MG63 (cell line): ENCODE results near the gene RSPO1. TPM values are rescaled to one million over a fixed set of nuclear protein-coding genes. Genes with fewer than 3 reads are reported as not detected.

ENCODE experiments used
- DNase-seq: peaks from one replicate; pipeline ENCODE4 v3.0.0-alpha.2; 2020
- H3K27me3 ChIP-seq: fragments of 250-450 bp; sonication (Bioruptor Pico); 2 replicates; pipeline ENCODE4 v1.5.1; 2020; ENCODE audit warnings: mild to moderate bottlenecking, moderate library complexity
- H3K36me3 ChIP-seq: fragments of 250-450 bp; sonication (Bioruptor Pico); 2 replicates; pipeline ENCODE4 v1.5.1; 2020; ENCODE audit warnings: mild to moderate bottlenecking, moderate library complexity
- H3K4me3 ChIP-seq: fragments of 250-450 bp; sonication (Bioruptor Pico); 2 replicates; pipeline ENCODE4 v1.5.1; 2020; ENCODE audit warnings: mild to moderate bottlenecking, moderate library complexity
- H3K9me3 ChIP-seq: fragments of 250-450 bp; sonication (Bioruptor Pico); 2 replicates; pipeline ENCODE4 v1.5.1; 2020; ENCODE audit warnings: mild to moderate bottlenecking, moderate library complexity
- total RNA-seq: library from RNA; depleted of rRNA; stranded (reverse); fragments of >200 nt; shearing (Covaris generic); gene quantifications from 2 replicates; pipeline ENCODE4 v1.2.3, GENCODE V29; 2014; ENCODE audit warnings: low replicate concordance

The RSPO1 gene
- total RNA-seq, 1 experiment from 2014 or later: not detected

GRCh38 chr1:37661401-37661800 is 26.7 kb upstream of the RSPO1 start:
- Histone ChIP-seq H3K36me3 (no peaks in the 10 kb centered on the region), H3K27me3 (no peaks in the 10 kb centered on the region), H3K9me3 (no peaks in the 10 kb centered on the region), H3K4me3 (no peak overlapping the region)
- peak; percentile 45 for DNase-seq

- DNase-seq: no peak
- H3K27me3 ChIP-seq: no peaks in the 10 kb centered on the region
- H3K9me3 ChIP-seq: no peaks in the 10 kb centered on the region
- H3K36me3 ChIP-seq: no peaks in the 10 kb centered on the region
- no peak overlapping the region for H3K4me3 ChIP-seq
These were observed 26.0 kb upstream of the RSPO1 start for GRCh38 chr1:37660664-37661063.

DNA sequence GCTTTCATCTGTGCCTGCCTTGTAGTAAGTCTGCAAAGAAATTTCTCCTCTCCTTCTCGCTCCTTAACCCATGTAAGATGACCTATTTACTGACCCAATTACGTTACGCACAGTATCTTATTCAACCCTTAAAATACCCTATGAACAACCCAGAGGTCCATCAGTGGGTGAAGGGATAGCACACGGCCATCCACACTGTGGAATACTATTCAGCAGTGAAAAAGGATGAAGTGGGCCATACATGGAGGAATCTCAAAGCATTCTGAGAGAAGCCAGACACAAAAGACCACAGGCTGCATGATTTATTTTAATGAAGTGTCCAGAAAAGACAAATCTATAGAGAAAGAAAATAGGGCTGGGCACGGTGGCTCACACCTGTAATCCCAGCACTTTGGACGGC is 23.8 kb upstream of the RSPO1 start:
- no peaks in the 10 kb centered on the region for H3K9me3 ChIP-seq
- no peak for DNase-seq
- H3K36me3 ChIP-seq: no peaks in the 10 kb centered on the region
- no peaks in the 10 kb centered on the region for H3K27me3 ChIP-seq
- H3K4me3 ChIP-seq: no peak overlapping the region

DNA sequence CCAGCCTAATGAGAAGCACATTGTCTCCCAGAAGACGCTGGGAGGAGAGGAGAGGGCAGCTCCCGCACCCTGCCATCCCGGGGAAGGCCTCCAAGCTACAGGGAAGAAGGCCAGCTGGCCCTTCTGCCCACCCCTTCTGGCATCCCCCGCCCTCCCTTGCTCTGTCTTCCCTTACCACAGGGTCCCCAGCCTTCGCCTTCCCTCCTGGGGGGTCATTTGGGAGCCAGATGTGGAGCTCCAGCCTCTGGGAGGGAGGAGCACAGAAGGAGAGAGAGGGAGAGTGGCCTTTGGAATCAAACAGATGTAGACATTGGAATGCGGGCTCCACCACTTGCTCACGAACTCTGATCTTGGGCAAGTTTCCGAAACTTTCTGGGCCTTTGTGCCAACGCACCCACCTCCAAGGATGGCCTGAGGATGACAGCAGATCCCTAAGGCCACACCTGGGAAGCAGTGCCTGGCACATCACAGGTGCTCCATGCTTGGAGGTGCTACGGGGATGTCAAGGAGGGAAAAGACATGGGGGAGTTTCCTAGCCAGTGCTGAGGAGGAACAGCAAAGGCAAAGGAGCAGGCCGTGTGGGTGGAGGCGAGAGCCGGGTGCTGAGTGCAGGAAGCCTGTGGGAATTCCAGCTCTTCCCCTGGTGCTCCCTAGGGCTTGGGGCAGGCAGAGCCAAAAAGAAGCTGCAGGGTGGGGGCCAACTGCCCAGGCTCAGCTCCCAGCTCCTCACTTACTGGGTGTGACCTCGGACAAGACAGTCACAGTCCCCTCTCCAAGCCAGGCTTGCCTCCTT is 23.1 kb upstream of the RSPO1 start:
- DNase-seq: no peak
- H3K36me3 ChIP-seq: no peaks in the 10 kb centered on the region
- no peak overlapping the region for H3K4me3 ChIP-seq
- no peaks in the 10 kb centered on the region for H3K9me3 ChIP-seq
- no peaks in the 10 kb centered on the region for H3K27me3 ChIP-seq

- no peak for DNase-seq
- no peaks in the 10 kb centered on the region for H3K9me3 ChIP-seq
- H3K36me3 ChIP-seq: no peaks in the 10 kb centered on the region
- H3K4me3 ChIP-seq: no peak overlapping the region
- H3K27me3 ChIP-seq: no peaks in the 10 kb centered on the region
These were observed 22.2 kb upstream of the RSPO1 start for GRCh38 chr1:37656881-37657280.

GRCh38 chr1:37656026-37656425 is 21.3 kb upstream of the RSPO1 start:
- H3K27me3 ChIP-seq: no peaks in the 10 kb centered on the region
- no peaks in the 10 kb centered on the region for H3K36me3 ChIP-seq
- H3K9me3 ChIP-seq: no peaks in the 10 kb centered on the region
- no peak overlapping the region for H3K4me3 ChIP-seq
- DNase-seq: no peak

DNA sequence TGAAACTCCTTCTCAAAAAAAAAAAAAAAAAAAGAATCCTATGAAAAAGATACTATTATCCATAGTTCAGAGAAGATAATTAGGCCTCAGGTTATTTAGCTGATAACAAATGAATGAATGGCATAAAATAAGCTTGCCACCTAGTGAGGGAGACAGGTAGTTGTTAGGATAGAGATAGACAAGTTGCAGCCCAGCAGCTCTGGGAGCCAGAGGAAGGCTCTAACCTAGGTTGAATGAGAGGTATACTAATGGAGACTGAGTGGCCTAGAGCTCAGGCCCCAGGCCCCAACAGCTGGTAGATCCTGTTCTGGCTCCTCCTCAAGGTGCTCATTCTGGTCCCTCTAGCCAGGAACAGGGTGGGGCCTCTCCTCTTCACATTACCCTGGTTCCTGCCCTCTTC is 20.6 kb upstream of the RSPO1 start:
- Histone ChIP-seq H3K27me3 (no peaks in the 10 kb centered on the region), H3K36me3 (no peaks in the 10 kb centered on the region), H3K4me3 (no peak overlapping the region), H3K9me3 (no peaks in the 10 kb centered on the region)
- DNase-seq: no peak

- H3K36me3 ChIP-seq: no peaks in the 10 kb centered on the region
- H3K4me3 ChIP-seq: no peak overlapping the region
- H3K9me3 ChIP-seq: no peaks in the 10 kb centered on the region
- no peak for DNase-seq
- no peaks in the 10 kb centered on the region for H3K27me3 ChIP-seq
These were observed 19.2 kb upstream of the RSPO1 start for GRCh38 chr1:37653906-37654305.

- no peak for DNase-seq
- Histone ChIP-seq H3K9me3 (no peaks in the 10 kb centered on the region), H3K4me3 (no peak overlapping the region), H3K36me3 (no peaks in the 10 kb centered on the region), H3K27me3 (no peaks in the 10 kb centered on the region)
These were observed 18.3 kb upstream of the RSPO1 start for GRCh38 chr1:37652976-37653375.

- Histone ChIP-seq H3K9me3 (no peaks in the 10 kb centered on the region), H3K27me3 (no peaks in the 10 kb centered on the region), H3K36me3 (no peaks in the 10 kb centered on the region), H3K4me3 (no peak overlapping the region)
- no peak for DNase-seq
These were observed 17.1 kb upstream of the RSPO1 start for GRCh38 chr1:37651803-37652202.

DNA sequence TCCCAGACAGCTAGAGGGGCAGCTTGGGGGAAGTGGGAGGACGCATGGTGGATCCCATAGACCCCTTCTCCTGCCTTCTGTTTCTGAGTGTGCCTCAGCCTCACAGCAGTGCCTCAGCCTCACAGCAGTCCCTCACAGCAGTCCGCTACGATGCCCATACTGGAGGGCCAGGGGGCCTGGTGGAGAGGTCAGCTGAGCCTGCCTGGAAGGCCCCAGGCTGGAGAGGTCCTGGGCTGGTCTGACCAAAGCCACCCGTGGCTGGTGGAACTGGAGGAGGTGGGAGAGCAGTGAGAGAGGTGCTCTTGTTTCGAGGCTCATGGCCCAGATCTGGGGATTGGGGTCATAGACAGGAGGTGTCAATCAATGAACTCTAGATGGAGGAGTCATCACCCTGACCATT is 16.0 kb upstream of the RSPO1 start:
- no peaks in the 10 kb centered on the region for H3K36me3 ChIP-seq
- H3K27me3 ChIP-seq: no peaks in the 10 kb centered on the region
- H3K9me3 ChIP-seq: no peaks in the 10 kb centered on the region
- no peak overlapping the region for H3K4me3 ChIP-seq
- DNase-seq: no peak

GRCh38 chr1:37650173-37650572 is 15.5 kb upstream of the RSPO1 start:
- Histone ChIP-seq H3K27me3 (no peaks in the 10 kb centered on the region), H3K4me3 (no peak overlapping the region), H3K9me3 (no peaks in the 10 kb centered on the region), H3K36me3 (no peaks in the 10 kb centered on the region)
- DNase-seq: no peak

- H3K9me3 ChIP-seq: no peaks in the 10 kb centered on the region
- no peak for DNase-seq
These were observed 12.6 kb upstream of the RSPO1 start for GRCh38 chr1:37647281-37647680.

GRCh38 chr1:37641059-37641458 is 6.4 kb upstream of the RSPO1 start:
- no peak for DNase-seq
- H3K4me3 ChIP-seq: no peak overlapping the region
- no peaks in the 10 kb centered on the region for H3K36me3 ChIP-seq
- H3K9me3 ChIP-seq: peaks cover 3% of the 10 kb centered on the region; the same call in 1 of the 2 replicates
- H3K27me3 ChIP-seq: peaks cover 8% of the 10 kb centered on the region

More at GRCh38 chr1:37647281-37647680, 12.6 kb upstream of the RSPO1 start:
- Histone ChIP-seq H3K4me3 (no peak overlapping the region), H3K36me3 (no peaks in the 10 kb centered on the region), H3K27me3 (0 out of 2 replicates have a peak, but pooled peaks cover 2% of the 10 kb centered on the region)

GRCh38 chr1:37636435-37636834 is 1.7 kb upstream of the RSPO1 start:
- no peaks in the 10 kb centered on the region for H3K36me3 ChIP-seq
- H3K9me3 ChIP-seq: peaks cover 2% of the 10 kb centered on the region; the same call in 1 of the 2 replicates
- peaks cover 48% of the 10 kb centered on the region for H3K27me3 ChIP-seq
- DNase-seq: no peak
- no peak overlapping the region for H3K4me3 ChIP-seq

- Histone ChIP-seq H3K36me3 (no peaks in the 10 kb centered on the region), H3K9me3 (no peaks in the 10 kb centered on the region), H3K27me3 (peaks cover 48% of the 10 kb centered on the region), H3K4me3 (no peak overlapping the region)
- DNase-seq: no peak
These were observed 555 bp upstream of the RSPO1 start for GRCh38 chr1:37634992-37635902.

- DNase-seq: no peak
- no peaks in the 10 kb centered on the region for H3K9me3 ChIP-seq
- H3K4me3 ChIP-seq: no peak overlapping the region
- no peaks in the 10 kb centered on the region for H3K36me3 ChIP-seq
- peaks cover 48% of the 10 kb centered on the region for H3K27me3 ChIP-seq
These were observed 801 bp downstream of the RSPO1 start for GRCh38 chr1:37633938-37634243.
